ENCODE results near the gene PDE4B.
"Not testable (repeated sequence)": the region's sequence is repeated elsewhere in the genome, so short reads cannot be mapped to it uniquely, and the experiment has no call there.

The PDE4B gene

DNA sequence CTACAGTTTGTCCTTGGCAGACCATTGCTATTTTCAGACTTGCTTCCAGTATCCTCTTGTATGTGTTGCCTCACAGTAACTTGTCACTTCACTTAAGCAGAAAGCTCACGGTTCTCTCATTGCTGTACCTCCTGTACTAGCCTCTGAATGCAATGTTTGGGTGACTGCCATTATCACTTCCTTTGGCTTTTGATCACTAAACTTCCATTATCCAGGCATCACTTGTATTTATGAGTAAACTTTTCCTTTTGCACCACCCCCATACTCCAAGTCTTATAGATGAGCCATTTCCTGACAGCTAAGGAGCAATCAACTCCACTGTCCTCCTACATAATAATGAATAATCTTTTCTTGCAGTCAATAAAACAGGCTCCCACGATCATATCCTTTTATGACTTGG, 255.3 kb downstream of the PDE4B start:
- H3K27ac ChIP-seq = no peak overlapping the region
- TF ChIP-seq, protein P1, sequence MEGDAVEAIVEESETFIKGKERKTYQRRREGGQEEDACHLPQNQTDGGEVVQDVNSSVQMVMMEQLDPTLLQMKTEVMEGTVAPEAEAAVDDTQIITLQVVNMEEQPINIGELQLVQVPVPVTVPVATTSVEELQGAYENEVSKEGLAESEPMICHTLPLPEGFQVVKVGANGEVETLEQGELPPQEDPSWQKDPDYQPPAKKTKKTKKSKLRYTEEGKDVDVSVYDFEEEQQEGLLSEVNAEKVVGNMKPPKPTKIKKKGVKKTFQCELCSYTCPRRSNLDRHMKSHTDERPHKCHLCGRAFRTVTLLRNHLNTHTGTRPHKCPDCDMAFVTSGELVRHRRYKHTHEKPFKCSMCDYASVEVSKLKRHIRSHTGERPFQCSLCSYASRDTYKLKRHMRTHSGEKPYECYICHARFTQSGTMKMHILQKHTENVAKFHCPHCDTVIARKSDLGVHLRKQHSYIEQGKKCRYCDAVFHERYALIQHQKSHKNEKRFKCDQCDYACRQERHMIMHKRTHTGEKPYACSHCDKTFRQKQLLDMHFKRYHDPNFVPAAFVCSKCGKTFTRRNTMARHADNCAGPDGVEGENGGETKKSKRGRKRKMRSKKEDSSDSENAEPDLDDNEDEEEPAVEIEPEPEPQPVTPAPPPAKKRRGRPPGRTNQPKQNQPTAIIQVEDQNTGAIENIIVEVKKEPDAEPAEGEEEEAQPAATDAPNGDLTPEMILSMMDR (conservative IDR thresholded peaks at IDR 0.05) = no peak

DNA sequence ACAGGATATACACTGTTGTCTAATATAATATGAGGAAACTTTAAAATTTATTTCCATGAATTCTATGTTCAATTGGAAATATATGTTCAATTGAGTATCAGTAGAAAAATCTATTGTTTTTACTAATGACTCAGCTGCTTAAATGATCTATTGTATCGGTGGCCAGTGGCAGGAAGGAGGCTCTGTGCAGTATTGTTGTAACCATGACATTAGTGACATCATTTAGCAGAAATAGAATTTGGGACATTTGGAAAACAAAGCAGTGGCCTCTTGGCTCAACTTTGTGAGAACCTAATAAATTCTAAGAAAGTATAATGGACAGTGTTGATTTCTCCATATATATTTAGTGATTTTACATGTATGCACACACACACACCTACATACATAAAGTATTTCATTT, 257.4 kb downstream of the PDE4B start:
- TF ChIP-seq, protein P1 (conservative IDR thresholded peaks at IDR 0.05) = no peak
- H3K27ac ChIP-seq = no peak overlapping the region

- TF ChIP-seq, protein P1 (conservative IDR thresholded peaks at IDR 0.05) = no peak
- H3K27ac ChIP-seq = no peak overlapping the region
These were observed 257.9 kb downstream of the PDE4B start for GRCh38 chr1:66050633-66051032.

DNA sequence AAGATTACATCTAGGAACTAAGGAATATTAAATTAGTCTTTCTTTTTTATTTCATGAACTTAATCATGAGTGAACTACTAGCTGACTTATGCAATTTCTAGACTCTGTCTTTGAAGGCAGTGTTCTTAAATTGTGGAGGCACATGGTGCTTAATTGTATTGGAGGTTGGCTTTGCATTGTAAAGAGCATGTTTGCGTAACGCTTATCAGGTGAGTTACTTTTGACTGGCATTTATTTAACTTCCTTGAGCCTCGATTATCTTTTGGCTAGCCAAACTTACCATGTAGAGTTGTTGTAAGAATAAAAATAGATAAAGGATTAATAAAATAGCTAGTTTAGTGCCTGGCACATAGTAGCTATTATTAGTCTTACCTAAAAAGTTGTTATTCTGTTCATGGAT, 262.4 kb downstream of the PDE4B start:
- TF ChIP-seq, protein P1 (conservative IDR thresholded peaks at IDR 0.05) = no peak
- H3K27ac ChIP-seq = peak overlapping the region; percentile 58

- not testable (repeated sequence) for H3K27ac ChIP-seq
These were observed 264.8 kb downstream of the PDE4B start for GRCh38 chr1:66057448-66057847.

- TF ChIP-seq, protein P1 (conservative IDR thresholded peaks at IDR 0.05) = no peak
- H3K27ac ChIP-seq = no peak overlapping the region
These were observed 265.9 kb downstream of the PDE4B start for GRCh38 chr1:66058558-66058957.

DNA sequence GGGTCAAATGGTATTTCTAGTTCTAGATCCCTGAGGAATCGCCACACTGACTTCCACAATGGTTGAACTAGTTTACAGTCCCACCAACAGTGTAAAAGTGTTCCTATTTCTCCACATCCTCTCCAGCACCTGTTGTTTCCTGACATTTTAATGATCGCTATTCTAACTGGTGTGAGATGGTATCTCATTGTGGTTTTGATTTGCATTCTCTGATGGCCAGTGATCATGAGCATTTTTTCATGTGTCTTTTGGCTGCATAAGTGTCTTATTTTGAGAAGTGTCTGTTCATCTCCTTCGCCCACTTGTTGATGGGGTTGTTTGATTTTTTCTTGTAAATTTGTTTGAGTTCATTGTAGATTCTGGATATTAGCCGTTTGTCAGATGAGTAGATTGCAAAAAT, 274.5 kb downstream of the PDE4B start:
- H3K27ac ChIP-seq = not testable (repeated sequence)

GRCh38 chr1:66069976-66070876, 277.5 kb downstream of the PDE4B start:
- H3K27ac ChIP-seq = peak overlapping the region; percentile 57
- TF ChIP-seq, protein P1 (conservative IDR thresholded peaks at IDR 0.05) = no peak

Measured in VCaP (cell line).